Adipocyte (in vitro differentiated cells): ENCODE measurements around the gene MYO16.

Experiments used
- DNase-seq: peaks from one replicate; pipeline ENCODE4 v3.0.0-alpha.2; 2015; ENCODE audit warnings: low read depth
- H3K27me3 ChIP-seq: replicated peaks from 2 replicates; pipeline ENCODE4 v1.7.0; 2013; ENCODE audit warnings: mild to moderate bottlenecking, low read length, moderate library complexity; ENCODE audit not compliant: control insufficient read depth, insufficient read depth
- H3K36me3 ChIP-seq: 2 replicates; pipeline ENCODE4 v1.7.0; 2013; ENCODE audit warnings: low read length, mild to moderate bottlenecking, moderate library complexity; ENCODE audit not compliant: control insufficient read depth, insufficient read depth, severe bottlenecking
- H3K4me1 ChIP-seq: 2 replicates; pipeline ENCODE4 v1.7.0; 2013; ENCODE audit warnings: mild to moderate bottlenecking, low read length, moderate library complexity; ENCODE audit not compliant: control insufficient read depth, insufficient read depth
- H3K4me3 ChIP-seq: 2 replicates; pipeline ENCODE4 v1.7.0; 2013; ENCODE audit warnings: mild to moderate bottlenecking, low read length, moderate library complexity
- H3K9ac ChIP-seq: 2 replicates; pipeline ENCODE4 v1.7.0; 2013; ENCODE audit warnings: mild to moderate bottlenecking, low read length, moderate library complexity
- H3K9me3 ChIP-seq: 2 replicates; pipeline ENCODE4 v1.7.0; 2013; ENCODE audit warnings: mild to moderate bottlenecking, low read length, moderate library complexity; ENCODE audit not compliant: control insufficient read depth

The MYO16 gene

DNA sequence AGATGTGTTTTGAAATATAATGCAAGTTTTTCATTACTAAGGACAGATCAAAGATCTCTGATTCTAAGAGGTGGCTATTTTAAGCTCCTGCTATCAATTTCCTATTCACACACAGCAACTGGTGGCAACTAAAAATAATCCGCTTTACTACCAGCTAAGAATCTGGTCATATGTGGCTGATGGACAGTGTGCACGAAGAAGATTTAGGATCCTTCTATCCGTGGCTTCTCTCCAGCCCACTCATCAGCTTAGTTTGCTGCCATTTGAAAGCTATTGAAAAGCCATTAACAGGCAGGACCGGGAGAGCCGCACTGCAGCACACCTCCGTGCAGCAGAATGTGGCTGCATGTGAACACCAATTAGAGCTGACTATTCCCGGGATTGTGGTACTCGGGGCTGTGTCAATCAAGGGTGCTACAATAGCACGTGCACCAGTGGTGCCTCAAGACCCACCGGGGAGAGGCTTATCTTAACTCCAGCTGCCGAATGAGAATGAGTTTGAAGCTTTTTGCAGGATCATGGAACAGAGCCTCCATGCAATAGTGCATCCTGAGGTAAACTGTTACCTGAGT, at the start of gene MYO16:
Gene MYO16, plus strand, starts transcription at position 431 of the 572 bp plus-strand sequence. CDS start 234 bp downstream, outside the sequence.
- Histone ChIP-seq H3K9ac (no peak within 1 kb of the TSS), H3K4me3 (no peak within 1 kb of the TSS), H3K27me3 (peaks cover 4% of the 10 kb centered on the region), H3K4me1 (no peaks in the 10 kb centered on the region), H3K9me3 (peaks cover 5% of the 10 kb centered on the region), H3K36me3 (no peaks in the 10 kb centered on the region)
- DNase-seq: no peak

DNA sequence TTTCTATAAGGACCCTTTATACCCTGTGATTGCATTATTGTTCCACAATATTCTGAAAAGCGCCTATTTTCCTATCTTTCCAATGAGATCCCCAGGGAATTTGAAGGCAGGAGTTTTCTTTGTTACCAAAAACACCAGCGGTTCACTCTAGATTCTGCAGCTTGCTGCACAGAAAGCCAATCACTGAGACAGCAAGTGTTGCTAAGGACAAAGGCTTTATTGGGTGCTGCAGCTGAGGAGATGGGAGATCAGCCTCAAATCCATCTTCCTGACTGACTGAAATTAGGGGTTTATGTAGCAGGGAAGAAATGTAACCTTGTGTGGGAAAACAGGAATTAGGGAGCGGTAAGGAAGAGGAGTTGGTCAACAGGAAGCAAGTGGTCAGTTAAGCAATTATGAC, 42.6 kb upstream of the MYO16 start:
- Histone ChIP-seq H3K4me3 (no peak overlapping the region), H3K36me3 (no peaks in the 10 kb centered on the region)
- DNase-seq: no peak

GRCh38 chr13:108588516-108588915, 40.9 kb upstream of the MYO16 start:
- Histone ChIP-seq H3K27me3 (no peaks in the 10 kb centered on the region), H3K4me3 (no peak overlapping the region), H3K9me3 (peaks cover 8% of the 10 kb centered on the region), H3K9ac (no peak overlapping the region), H3K4me1 (no peaks in the 10 kb centered on the region), H3K36me3 (no peaks in the 10 kb centered on the region)
- no peak for DNase-seq

More for the DNA sequence above, 42.6 kb upstream of the MYO16 start:
- Histone ChIP-seq H3K9ac (no peak overlapping the region), H3K9me3 (peaks cover 8% of the 10 kb centered on the region), H3K4me1 (no peaks in the 10 kb centered on the region), H3K27me3 (no peaks in the 10 kb centered on the region)

GRCh38 chr13:108594153-108594552, 35.3 kb upstream of the MYO16 start:
- H3K27me3 ChIP-seq: no peaks in the 10 kb centered on the region
- H3K4me1 ChIP-seq: no peaks in the 10 kb centered on the region
- H3K36me3 ChIP-seq: no peaks in the 10 kb centered on the region
- DNase-seq: no peak
- H3K9me3 ChIP-seq: no peaks in the 10 kb centered on the region
- H3K4me3 ChIP-seq: no peak overlapping the region
- H3K9ac ChIP-seq: no peak overlapping the region

DNA sequence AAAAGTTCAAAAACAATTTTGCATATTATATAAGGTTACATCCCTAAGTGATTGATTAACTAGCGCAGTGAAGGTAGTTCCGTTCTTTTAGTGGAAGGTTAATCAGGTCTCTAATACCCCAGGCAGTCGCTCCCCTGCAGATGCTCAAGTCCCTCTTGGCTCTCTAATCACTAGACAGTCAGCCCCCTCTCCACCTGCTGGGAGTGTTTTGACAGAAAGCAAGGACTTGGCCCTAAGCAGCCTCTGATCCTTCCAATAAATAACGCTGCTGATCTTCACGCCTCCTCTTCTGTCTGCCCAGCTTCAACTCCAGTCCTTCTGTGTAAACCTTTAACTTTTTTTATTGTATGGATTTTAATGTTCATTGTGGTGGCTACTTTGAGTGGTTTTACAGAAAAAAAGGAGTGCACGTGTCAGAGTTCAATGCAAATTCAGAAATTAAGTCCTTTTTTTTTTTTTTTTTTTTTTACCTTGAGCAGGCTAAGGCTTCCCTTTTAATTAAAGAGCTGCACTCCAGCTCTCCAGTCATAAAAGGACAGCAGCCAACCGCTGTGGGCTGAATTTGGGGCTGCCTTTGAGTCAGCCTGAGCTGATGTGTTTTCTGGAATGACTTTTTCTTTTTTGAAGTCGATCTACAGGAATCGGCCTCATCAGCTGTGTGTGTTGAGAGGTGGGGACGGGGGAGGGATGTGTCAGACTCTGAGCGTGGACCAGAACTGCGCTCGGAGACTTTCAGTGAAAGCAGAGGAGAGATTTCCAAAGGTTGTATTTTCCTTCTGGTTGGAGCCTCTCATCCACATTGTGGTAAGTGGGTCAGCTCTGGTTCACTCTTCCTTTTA, 33.8 kb upstream of the MYO16 start:
- no peaks in the 10 kb centered on the region for H3K4me1 ChIP-seq
- no peaks in the 10 kb centered on the region for H3K9me3 ChIP-seq

GRCh38 chr13:108597943-108598342, 31.5 kb upstream of the MYO16 start:
- no peaks in the 10 kb centered on the region for H3K4me1 ChIP-seq
- H3K36me3 ChIP-seq: no peaks in the 10 kb centered on the region
- H3K27me3 ChIP-seq: no peaks in the 10 kb centered on the region
- H3K9ac ChIP-seq: no peak overlapping the region
- no peaks in the 10 kb centered on the region for H3K9me3 ChIP-seq
- no peak for DNase-seq
- H3K4me3 ChIP-seq: no peak overlapping the region

More for the DNA sequence above, 33.8 kb upstream of the MYO16 start:
- H3K9ac ChIP-seq: no peak overlapping the region
- H3K36me3 ChIP-seq: no peaks in the 10 kb centered on the region
- H3K27me3 ChIP-seq: no peaks in the 10 kb centered on the region
- no peak for DNase-seq
- no peak overlapping the region for H3K4me3 ChIP-seq

DNA sequence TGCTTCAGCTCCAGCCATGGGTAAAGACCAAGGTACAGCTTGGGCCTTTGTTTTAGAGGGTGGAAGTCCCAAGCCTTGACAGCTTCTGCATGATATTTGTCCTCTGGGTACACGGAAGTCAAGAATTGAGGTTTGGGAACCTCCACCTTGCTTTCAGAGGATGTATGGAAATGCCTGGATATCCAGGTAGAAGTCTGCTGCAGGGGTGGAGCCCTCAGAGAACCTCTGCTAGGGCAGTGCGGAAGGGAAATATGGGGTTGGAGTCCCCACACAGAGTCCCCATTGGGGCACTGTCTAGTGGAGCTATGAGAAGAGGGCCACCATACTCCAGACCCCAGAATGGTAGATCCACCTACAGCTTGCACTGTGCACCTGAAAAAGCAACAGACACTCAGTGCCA, 23.0 kb upstream of the MYO16 start:
- Histone ChIP-seq H3K4me1 (no peaks in the 10 kb centered on the region), H3K27me3 (no peaks in the 10 kb centered on the region), H3K4me3 (no peak overlapping the region), H3K9me3 (peaks cover 6% of the 10 kb centered on the region), H3K36me3 (no peaks in the 10 kb centered on the region), H3K9ac (no peak overlapping the region)
- no peak for DNase-seq

GRCh38 chr13:108609353-108609752, 20.1 kb upstream of the MYO16 start:
- H3K9me3 ChIP-seq: peaks cover 6% of the 10 kb centered on the region
- DNase-seq: peak; percentile 69
- H3K36me3 ChIP-seq: no peaks in the 10 kb centered on the region
- H3K4me1 ChIP-seq: no peaks in the 10 kb centered on the region
- no peaks in the 10 kb centered on the region for H3K27me3 ChIP-seq
- H3K9ac ChIP-seq: no peak overlapping the region
- no peak overlapping the region for H3K4me3 ChIP-seq

- no peak for DNase-seq
- no peak overlapping the region for H3K9ac ChIP-seq
- H3K9me3 ChIP-seq: peaks cover 3% of the 10 kb centered on the region
- H3K36me3 ChIP-seq: no peaks in the 10 kb centered on the region
- no peak overlapping the region for H3K4me3 ChIP-seq
- no peaks in the 10 kb centered on the region for H3K4me1 ChIP-seq
- no peaks in the 10 kb centered on the region for H3K27me3 ChIP-seq
Measured at GRCh38 chr13:108610507-108610906, 18.9 kb upstream of the MYO16 start.

DNA sequence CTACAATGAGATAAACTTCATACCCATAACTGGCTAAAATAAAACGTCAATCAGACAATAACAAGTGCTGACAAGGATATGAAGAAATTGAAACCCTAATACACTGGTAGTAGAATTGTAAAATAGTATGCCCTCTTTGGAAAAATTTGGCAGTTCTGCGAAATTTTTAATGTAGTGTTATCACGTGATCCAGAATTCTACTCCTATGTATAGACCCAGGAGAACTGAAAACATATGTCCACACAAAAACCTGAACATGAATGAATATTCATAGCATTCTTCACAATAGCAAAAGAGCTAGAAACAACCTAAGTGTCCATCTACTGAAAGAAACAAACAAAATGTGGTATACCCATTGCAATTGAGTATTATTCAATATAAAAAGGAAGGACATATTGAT, 14.2 kb upstream of the MYO16 start:
- no peaks in the 10 kb centered on the region for H3K4me1 ChIP-seq
- no peaks in the 10 kb centered on the region for H3K27me3 ChIP-seq
- DNase-seq: no peak
- H3K9ac ChIP-seq: no peak overlapping the region
- H3K36me3 ChIP-seq: no peaks in the 10 kb centered on the region
- H3K9me3 ChIP-seq: no peaks in the 10 kb centered on the region
- H3K4me3 ChIP-seq: no peak overlapping the region

- Histone ChIP-seq H3K9me3 (no peaks in the 10 kb centered on the region), H3K4me1 (no peaks in the 10 kb centered on the region), H3K36me3 (no peaks in the 10 kb centered on the region), H3K4me3 (no peak overlapping the region), H3K27me3 (no peaks in the 10 kb centered on the region), H3K9ac (no peak overlapping the region)
- DNase-seq: no peak
Measured at GRCh38 chr13:108618233-108618632, 11.2 kb upstream of the MYO16 start.
